IPS-15b (cell line): ENCODE measurements around the gene CALM3.

Experiments
- H3K27me3 ChIP-seq: one replicate; pipeline ENCODE4 v1.6.1; 2013; ENCODE audit warnings: low read length; ENCODE audit not compliant: control insufficient read depth, insufficient read depth
- H3K36me3 ChIP-seq: one replicate; pipeline ENCODE4 v1.6.1; 2013; ENCODE audit warnings: low read length; ENCODE audit not compliant: control insufficient read depth, insufficient read depth
- H3K4me1 ChIP-seq: one replicate; pipeline ENCODE4 v1.6.1; 2013; ENCODE audit warnings: mild to moderate bottlenecking, low read length; ENCODE audit not compliant: control insufficient read depth, insufficient read depth
- H3K4me3 ChIP-seq: one replicate; pipeline ENCODE4 v1.5.1; 2013; ENCODE audit warnings: low read depth, low read length
- H3K9ac ChIP-seq: one replicate; pipeline ENCODE4 v1.6.1; 2013; ENCODE audit warnings: low read depth, mild to moderate bottlenecking, low read length
- H3K9me3 ChIP-seq: one replicate; pipeline ENCODE4 v1.6.1; 2013; ENCODE audit warnings: mild to moderate bottlenecking, low read length; ENCODE audit not compliant: control insufficient read depth, insufficient read depth

CALM3 gene

DNA sequence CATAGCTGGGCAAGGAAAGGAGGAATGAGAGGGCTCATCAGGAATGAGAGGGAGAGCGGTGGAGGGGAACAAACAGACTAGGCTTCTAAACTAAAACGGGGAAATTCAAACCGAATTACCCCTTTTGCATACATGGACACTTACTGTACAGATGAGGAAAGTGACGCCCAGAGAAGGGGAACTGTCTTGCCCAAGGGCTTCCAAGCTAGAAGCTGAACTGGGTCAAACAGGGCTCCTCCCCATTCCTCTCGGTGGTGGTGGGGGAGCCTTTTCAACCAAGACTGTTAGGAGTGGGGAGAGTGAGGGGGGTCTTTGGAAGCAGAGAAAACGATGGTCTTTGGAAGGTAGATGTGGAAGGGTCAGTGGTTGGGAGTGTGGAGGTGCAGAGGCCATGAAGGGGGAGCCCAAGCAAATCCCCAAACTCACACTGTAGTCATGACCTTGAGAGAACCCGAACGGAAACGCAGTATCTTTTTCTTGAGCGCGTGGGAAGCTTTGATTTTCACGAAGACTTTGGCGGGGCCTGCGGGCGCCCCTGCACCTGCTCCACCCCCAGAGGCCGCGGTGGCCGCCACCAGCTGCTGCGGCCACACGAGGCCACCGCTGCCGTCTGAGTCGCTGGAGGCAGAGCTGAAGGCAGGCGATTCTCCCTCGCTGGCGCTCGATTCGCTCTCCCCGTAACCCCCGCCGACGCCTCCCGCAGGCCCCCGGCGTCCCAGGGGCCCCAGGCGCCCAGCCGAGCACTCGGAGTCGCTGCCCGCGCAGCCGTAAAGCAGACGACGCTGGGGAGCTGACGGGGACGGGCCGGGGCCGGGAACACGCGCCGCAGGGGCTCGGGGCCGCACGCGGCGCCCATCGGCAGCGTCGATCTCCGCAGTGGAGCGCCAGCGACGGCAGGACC, 47.2 kb downstream of the CALM3 start:
- Histone ChIP-seq H3K4me1 (peaks cover 6% of the 10 kb centered on the region), H3K4me3 (peak overlapping the region; percentile 18), H3K9me3 (no peaks in the 10 kb centered on the region), H3K9ac (no peak overlapping the region), H3K36me3 (no peaks in the 10 kb centered on the region), H3K27me3 (peaks cover 39% of the 10 kb centered on the region)

- H3K36me3 ChIP-seq = no peaks in the 10 kb centered on the region
- peaks cover 9% of the 10 kb centered on the region for H3K4me1 ChIP-seq
- H3K9ac ChIP-seq = no peak overlapping the region
- H3K9me3 ChIP-seq = no peaks in the 10 kb centered on the region
- peaks cover 39% of the 10 kb centered on the region for H3K27me3 ChIP-seq
- H3K4me3 ChIP-seq = peak overlapping the region; percentile 50
Measured at GRCh38 chr19:46648961-46649960, 48.1 kb downstream of the CALM3 start.

- Histone ChIP-seq H3K4me3 (no peak overlapping the region), H3K4me1 (peaks cover 11% of the 10 kb centered on the region), H3K9me3 (no peaks in the 10 kb centered on the region), H3K9ac (no peak overlapping the region), H3K36me3 (no peaks in the 10 kb centered on the region), H3K27me3 (peaks cover 39% of the 10 kb centered on the region)
Measured at GRCh38 chr19:46650445-46650844, 49.3 kb downstream of the CALM3 start.

- Histone ChIP-seq H3K9me3 (no peaks in the 10 kb centered on the region), H3K9ac (no peak overlapping the region), H3K36me3 (no peaks in the 10 kb centered on the region), H3K4me1 (peaks cover 12% of the 10 kb centered on the region), H3K27me3 (peaks cover 8% of the 10 kb centered on the region), H3K4me3 (no peak overlapping the region)
Measured at GRCh38 chr19:46654621-46655152, 53.6 kb downstream of the CALM3 start.

DNA sequence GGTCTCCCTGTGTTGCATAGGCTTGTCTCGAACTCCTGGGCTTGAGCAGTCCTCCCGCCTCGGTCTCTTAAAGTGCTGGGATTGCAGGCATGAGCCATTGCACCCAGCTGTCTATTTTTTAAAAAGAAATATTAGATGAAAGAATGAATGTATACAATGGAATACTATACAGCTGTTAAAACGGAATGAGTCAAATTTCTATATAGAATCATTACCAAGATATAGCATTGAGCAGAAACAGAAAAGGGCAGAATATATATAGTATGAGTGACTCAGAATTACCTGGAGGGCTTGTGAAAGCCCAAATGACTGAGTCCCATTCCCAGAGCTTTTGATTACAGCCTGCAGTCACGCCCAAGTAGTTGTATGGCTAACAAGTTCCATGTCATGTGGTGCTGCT, 55.4 kb downstream of the CALM3 start:
- Histone ChIP-seq H3K27me3 (no peaks in the 10 kb centered on the region), H3K36me3 (no peaks in the 10 kb centered on the region), H3K4me3 (no peak overlapping the region), H3K9ac (no peak overlapping the region), H3K9me3 (no peaks in the 10 kb centered on the region), H3K4me1 (peaks cover 12% of the 10 kb centered on the region)

DNA sequence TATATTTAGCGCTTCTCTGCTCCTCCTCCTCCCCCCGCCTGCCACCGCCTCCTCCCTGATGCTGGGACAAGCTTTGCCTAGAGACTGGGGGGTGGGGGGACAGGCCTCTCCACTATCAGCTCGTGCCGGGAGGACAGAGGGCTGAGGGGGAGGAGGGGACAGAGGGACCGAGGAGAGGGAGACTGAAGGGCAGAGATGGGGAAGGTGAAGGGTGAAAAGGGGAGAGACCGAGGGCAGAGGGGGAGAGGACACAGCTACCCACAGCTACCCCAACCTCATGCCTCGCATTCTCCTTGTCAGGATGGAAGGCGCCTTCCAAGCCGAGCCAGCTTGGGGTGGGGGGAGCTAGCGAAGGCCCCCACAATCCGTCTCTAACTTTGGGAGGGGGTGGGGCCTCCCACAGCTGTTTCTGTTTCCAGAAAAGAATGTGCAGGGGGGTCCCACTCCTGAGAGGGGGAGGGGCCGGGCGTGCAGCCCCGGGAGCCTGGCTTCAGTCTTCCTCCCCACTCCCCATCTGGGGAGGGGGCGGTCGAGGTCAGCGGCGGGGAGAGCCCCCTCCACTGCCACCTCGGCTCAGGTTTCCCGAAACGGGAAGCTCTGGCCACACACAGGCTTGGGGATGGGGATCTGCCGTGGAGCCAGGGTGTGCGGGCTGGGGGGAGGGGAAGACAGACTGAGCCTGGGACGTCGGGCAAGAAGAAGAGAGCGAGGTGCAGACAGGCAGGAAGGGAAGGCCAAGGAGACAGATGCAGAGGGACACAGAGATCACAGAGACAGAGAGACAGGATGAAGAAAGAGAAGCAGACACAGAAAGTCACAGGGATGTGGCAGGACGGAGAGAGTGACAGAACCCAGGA, 58.2 kb downstream of the CALM3 start:
- no peak overlapping the region for H3K9ac ChIP-seq
- no peaks in the 10 kb centered on the region for H3K9me3 ChIP-seq
- peak overlapping the region; percentile 67 for H3K4me3 ChIP-seq

GRCh38 chr19:46660008-46660517, 58.9 kb downstream of the CALM3 start:
- Histone ChIP-seq H3K36me3 (no peaks in the 10 kb centered on the region), H3K4me1 (peaks cover 5% of the 10 kb centered on the region), H3K4me3 (peak overlapping the region; percentile 67), H3K27me3 (no peaks in the 10 kb centered on the region), H3K9me3 (no peaks in the 10 kb centered on the region), H3K9ac (no peak overlapping the region)

More for the DNA sequence above, 58.2 kb downstream of the CALM3 start:
- H3K27me3 ChIP-seq = no peaks in the 10 kb centered on the region
- no peaks in the 10 kb centered on the region for H3K36me3 ChIP-seq
- peaks cover 7% of the 10 kb centered on the region for H3K4me1 ChIP-seq
